ENCODE results near the gene PAM.

DNA sequence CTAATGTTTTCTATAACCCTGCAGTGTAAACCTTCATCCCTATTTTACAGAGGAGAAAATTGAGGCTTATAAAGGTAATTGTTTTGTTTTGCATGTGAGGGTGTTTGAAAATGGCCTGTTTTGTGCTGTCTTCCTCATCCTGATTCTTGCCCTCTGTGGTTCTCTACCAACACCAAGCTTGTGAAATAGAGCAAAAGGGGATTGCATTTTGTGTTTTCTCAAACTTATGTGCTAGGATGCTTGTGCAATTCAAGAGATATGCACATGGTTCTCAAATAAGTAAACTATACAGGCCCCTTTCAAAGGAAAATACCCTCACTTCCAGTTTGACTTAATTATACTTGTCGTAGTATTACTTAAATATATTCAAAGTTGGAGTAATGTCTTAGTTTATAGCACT is 17.2 kb downstream of the PAM start:
- TF ChIP-seq CHD2 (IDR thresholded peaks at IDR 0.05; ENCODE audit: low read length) (no peak), CEBPB (IDR thresholded peaks at IDR 0.05; ENCODE audit: low read depth, low read length) (no peak), CREB1 (IDR thresholded peaks at IDR 0.05) (no peak), POLR2AphosphoS5 (IDR thresholded peaks at IDR 0.05; ENCODE audit: low read depth, low read length) (no peak), EGR1 (IDR thresholded peaks at IDR 0.05; ENCODE audit: borderline replicate concordance, low read depth, low read length) (no peak), KDM1A (IDR thresholded peaks at IDR 0.05; ENCODE audit: borderline replicate concordance, low read length) (no peak)
- TF ChIP-seq, protein P1, sequence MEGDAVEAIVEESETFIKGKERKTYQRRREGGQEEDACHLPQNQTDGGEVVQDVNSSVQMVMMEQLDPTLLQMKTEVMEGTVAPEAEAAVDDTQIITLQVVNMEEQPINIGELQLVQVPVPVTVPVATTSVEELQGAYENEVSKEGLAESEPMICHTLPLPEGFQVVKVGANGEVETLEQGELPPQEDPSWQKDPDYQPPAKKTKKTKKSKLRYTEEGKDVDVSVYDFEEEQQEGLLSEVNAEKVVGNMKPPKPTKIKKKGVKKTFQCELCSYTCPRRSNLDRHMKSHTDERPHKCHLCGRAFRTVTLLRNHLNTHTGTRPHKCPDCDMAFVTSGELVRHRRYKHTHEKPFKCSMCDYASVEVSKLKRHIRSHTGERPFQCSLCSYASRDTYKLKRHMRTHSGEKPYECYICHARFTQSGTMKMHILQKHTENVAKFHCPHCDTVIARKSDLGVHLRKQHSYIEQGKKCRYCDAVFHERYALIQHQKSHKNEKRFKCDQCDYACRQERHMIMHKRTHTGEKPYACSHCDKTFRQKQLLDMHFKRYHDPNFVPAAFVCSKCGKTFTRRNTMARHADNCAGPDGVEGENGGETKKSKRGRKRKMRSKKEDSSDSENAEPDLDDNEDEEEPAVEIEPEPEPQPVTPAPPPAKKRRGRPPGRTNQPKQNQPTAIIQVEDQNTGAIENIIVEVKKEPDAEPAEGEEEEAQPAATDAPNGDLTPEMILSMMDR (IDR thresholded peaks at IDR 0.05; ENCODE audit: control extremely low read depth in 1 of 3, insufficient read depth in 1 of 3, low read depth in 1 of 3, low read length in 3 of 3), result no peak
- TF ChIP-seq, protein P2, sequence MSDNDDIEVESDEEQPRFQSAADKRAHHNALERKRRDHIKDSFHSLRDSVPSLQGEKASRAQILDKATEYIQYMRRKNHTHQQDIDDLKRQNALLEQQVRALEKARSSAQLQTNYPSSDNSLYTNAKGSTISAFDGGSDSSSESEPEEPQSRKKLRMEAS (IDR thresholded peaks at IDR 0.05), result no peak

Measured in H1 (cell line).